Testis (tissue), 3 donors: ENCODE results near the gene PPP1R13B. TPM values are rescaled to one million over a fixed set of nuclear protein-coding genes. Genes with fewer than 3 reads are reported as not detected.
A peak's percentile ranks its signal among the peaks of the same experiment; 100 is the strongest.

Source experiments
- DNase-seq: peaks from one replicate; pipeline ENCODE4 v3.0.0-alpha.2; 2019
- H3K27ac ChIP-seq, 2 donors: fragments of 200-600 bp; sonication (generic); one replicate each; pipeline ENCODE4 v1.5.1; 2019
- H3K27me3 ChIP-seq: fragments of 200-600 bp; sonication (generic); one replicate; pipeline ENCODE4 v1.5.1; 2019
- H3K36me3 ChIP-seq: fragments of 200-600 bp; sonication (generic); one replicate; pipeline ENCODE4 v1.5.1; 2017; ENCODE audit warnings: low read depth; ENCODE audit errors: missing control alignments
- H3K4me1 ChIP-seq: fragments of 200-600 bp; sonication (generic); one replicate; pipeline ENCODE4 v1.5.1; 2019
- H3K4me3 ChIP-seq, 2 donors: fragments of 200-600 bp; sonication (generic); one replicate each; pipeline ENCODE4 v1.5.1; 2017 to 2019
- H3K9me3 ChIP-seq: fragments of 200-600 bp; sonication (generic); one replicate; pipeline ENCODE4 v1.5.1; 2017
- POLR2A ChIP-seq: fragments of 450-650 bp; IDR thresholded peaks from one replicate; pipeline ENCODE4 v1.6.1; 2017; ENCODE audit warnings: antibody characterized with exemption, mild to moderate bottlenecking, moderate library complexity
- WGBS, 2 donors: methylation state at CpG; one replicate each; pipeline ENCODE4 v1.1.5; 2018; 5-methylcytosine and 5-hydroxymethylcytosine counted together
- intact Hi-C: fragments of 100-400 bp; cut with DNase I; formaldehyde crosslinking; loops from one replicate; pipeline ENCODE4 v1.15.1; 2023; ENCODE audit warnings: low total_unique reads
- polyA plus RNA-seq: library from polyadenylated mRNA; stranded (reverse); fragments of 350-450 nt; fragmentation: Illumina TruSeq; extraction: RNeasy Lipid Tissue Mini Kit (QIAGEN cat#74804); gene quantifications from one replicate; pipeline ENCODE4 v1.2.3, GENCODE V29; 2014; ENCODE audit warnings: low read depth, low replicate concordance; ENCODE audit not compliant: insufficient read depth
- total RNA-seq, 2 donors: library from RNA; depleted of rRNA; stranded (reverse); fragments of >200 nt; gene quantifications; one replicate each; pipeline ENCODE4 v1.2.3, GENCODE V29; 2016
- TF ChIP-seq, protein P1 (sequence below), 3 experiments: fragments of 450-650 bp in 2 of 3; fragments of 200-600 bp in 1 of 3; sonication (generic) in 1 of 3; IDR thresholded peaks; one replicate each; pipeline ENCODE4 v1.5.1; 2016 to 2019; ENCODE audit warnings: antibody characterized with exemption in 3 of 3, mild to moderate bottlenecking in 2 of 3, moderate library complexity in 1 of 3

Gene PPP1R13B
- total and polyA plus RNA-seq, 3 donors from 2014 or later: 73.1 to 89.2 (median 82.4) TPM

DNA sequence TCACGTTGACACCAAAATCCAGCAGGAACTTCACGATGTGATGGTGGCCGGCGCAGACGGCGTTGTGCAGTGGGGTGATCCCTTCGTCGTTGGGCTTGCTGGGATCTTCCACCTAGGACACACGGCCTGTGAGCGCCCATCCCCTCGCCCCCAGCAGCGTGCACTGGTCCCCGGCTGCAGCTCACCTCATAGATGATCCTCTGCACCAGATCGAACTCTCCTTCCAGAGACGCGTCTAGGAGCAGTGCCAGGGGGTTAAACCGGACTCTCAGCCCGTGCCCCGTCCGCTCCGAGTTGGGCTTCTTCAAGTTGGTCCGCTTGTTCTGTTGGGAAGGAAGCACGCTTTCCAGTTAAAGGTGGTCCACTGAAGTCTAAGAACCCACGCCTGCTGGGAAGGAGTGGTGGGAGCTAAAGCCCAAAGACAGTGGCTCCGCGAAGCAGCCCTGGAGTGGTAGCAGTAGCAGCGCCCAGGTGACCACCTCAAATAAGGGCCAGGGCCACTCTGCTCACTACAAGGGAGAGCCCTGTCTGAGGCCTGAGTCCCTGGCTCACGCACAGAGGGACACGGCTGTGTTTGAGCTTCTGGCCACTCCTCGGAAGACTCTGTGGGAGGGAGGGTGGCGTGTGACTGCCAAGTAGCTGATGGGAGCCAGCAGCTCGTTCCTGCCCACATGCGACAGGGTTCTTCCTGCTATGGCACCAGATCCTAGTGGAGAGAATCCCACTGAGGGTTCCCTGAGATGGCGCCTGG is 108.5 kb downstream of the PPP1R13B start:
- Histone ChIP-seq H3K9me3 (no peaks in the 10 kb centered on the region), H3K4me3 (no peak overlapping the region), H3K27me3 (no peaks in the 10 kb centered on the region), H3K36me3 (no peaks in the 10 kb centered on the region), H3K27ac (no peak overlapping the region), H3K4me1 (peaks cover 47% of the 10 kb centered on the region)
- TF ChIP-seq, protein P1, sequence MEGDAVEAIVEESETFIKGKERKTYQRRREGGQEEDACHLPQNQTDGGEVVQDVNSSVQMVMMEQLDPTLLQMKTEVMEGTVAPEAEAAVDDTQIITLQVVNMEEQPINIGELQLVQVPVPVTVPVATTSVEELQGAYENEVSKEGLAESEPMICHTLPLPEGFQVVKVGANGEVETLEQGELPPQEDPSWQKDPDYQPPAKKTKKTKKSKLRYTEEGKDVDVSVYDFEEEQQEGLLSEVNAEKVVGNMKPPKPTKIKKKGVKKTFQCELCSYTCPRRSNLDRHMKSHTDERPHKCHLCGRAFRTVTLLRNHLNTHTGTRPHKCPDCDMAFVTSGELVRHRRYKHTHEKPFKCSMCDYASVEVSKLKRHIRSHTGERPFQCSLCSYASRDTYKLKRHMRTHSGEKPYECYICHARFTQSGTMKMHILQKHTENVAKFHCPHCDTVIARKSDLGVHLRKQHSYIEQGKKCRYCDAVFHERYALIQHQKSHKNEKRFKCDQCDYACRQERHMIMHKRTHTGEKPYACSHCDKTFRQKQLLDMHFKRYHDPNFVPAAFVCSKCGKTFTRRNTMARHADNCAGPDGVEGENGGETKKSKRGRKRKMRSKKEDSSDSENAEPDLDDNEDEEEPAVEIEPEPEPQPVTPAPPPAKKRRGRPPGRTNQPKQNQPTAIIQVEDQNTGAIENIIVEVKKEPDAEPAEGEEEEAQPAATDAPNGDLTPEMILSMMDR (IDR thresholded peaks at IDR 0.05): no peak
- no peak for TF ChIP-seq POLR2A
- intact Hi-C loops: no loop called here
- 75 to 86% methylated on average over 19 to 34 of the region's 34 CpGs for WGBS, 2 donors
- DNase-seq: peak; percentile 72

DNA sequence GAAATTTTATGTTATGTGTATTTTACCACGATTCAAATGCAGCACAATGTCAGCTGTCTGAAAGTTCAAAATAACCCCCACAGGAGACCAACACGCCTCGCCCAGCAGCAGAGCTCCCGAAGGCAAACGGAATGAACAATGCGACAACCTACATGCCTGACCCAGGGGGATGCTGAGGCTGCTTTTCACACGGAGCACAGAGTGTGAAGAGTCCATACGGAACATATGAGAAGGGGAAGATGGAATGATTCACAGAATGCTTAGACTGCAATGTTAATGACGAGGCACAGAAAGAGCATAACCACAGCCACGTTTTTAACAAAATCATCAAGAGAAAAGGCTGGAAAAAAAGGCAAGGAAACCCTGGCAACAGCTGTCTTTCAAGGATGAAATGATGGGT is 109.2 kb downstream of the PPP1R13B start:
- no peaks in the 10 kb centered on the region for H3K27me3 ChIP-seq
- DNase-seq: no peak
- H3K9me3 ChIP-seq: no peaks in the 10 kb centered on the region
- intact Hi-C loops: no loop called here
- no peak overlapping the region for H3K4me3 ChIP-seq
- no peaks in the 10 kb centered on the region for H3K36me3 ChIP-seq
- H3K27ac ChIP-seq: no peak overlapping the region
- TF ChIP-seq, protein P1 (IDR thresholded peaks at IDR 0.05): no peak
- TF ChIP-seq POLR2A: no peak
- WGBS, 2 donors: 90 to 92% methylated on average over 10 of the region's 10 CpGs
- H3K4me1 ChIP-seq: peaks cover 47% of the 10 kb centered on the region

DNA sequence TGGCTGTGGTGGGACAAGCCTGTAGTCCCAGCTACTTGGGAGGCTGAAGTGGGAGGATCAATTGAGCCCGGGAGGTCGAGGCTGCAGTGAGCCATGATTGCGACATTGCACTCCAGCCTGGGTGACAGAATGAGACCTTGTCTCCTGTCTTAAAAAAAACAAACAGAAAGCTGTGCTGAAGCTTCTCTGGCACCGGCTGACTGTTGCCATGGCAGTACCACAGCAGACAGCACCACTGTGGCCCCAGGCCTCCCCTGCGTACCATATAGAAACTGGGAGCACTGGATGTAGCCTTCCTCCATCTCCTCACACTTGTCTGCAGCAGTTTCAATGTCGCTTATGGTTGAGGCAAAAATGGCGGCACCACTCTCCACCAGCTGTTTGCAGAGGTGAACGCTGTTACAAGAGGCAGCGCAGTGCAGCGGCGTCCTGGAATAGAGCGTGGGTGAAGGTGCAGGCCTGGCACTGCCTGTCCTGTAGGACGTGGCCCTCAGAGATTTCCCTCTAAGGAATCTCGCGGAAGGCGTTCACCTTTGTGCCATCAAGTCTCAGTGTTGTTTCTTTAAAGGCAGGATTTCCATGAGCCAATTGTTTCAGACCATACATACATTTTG is 109.8 kb downstream of the PPP1R13B start:
- Histone ChIP-seq H3K36me3 (no peaks in the 10 kb centered on the region), H3K9me3 (no peaks in the 10 kb centered on the region), H3K4me3 (no peak overlapping the region), H3K27ac (peak overlapping the region in 1 of 2 donors; percentile 79), H3K27me3 (no peaks in the 10 kb centered on the region), H3K4me1 (peaks cover 47% of the 10 kb centered on the region)
- no peak for DNase-seq
- intact Hi-C loops: no loop called here
- 93 to 94% methylated on average over 16 of the region's 16 CpGs for WGBS, 2 donors
- TF ChIP-seq, protein P1 (IDR thresholded peaks at IDR 0.05): no peak

DNA sequence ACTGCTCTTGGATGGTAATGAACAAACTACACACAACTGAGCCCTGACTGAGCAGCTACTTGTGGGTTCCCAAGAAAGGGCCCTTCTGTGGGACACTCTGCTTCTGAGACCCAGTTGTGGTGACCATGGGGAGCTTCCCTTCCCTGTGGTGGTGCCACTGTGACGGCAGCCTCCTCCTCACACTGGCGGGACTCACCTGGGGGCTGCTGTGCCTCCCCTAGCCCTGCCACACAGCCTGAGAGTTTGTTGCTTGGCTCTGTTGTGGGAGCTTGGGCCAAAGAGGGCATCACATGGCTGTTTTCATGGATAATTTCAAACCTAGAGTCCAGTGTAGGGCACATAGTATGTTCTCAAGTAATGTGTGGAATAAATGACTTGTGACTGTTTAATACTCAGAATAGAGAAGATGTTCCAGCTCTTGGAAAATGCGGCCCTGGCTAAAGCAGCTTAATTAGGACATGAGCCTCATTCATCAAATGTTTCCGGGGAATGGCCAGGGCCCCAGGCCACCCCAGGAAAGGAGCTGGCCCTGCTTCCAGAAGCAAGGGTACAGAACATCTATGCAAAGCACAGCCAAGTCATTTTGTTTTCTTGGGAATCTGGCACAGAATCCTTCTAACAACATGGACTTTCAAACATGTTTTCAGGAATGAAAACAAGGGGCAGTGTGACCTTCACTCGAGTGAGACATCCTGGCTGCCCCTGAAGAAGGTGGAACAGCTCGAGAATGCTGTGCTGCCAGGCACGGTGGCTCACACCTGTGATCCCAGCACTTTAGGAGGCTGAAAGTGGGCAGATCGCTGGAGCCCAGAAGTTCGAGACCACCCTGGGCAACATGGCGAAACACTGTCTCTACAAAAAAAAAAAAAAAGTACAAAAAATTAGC is 110.6 kb downstream of the PPP1R13B start:
- intact Hi-C loops: no loop called here
- peak; percentile 77 for DNase-seq
- Histone ChIP-seq H3K4me1 (peaks cover 46% of the 10 kb centered on the region), H3K27ac (peak overlapping the region; percentile 43 to 79), H3K36me3 (no peaks in the 10 kb centered on the region), H3K4me3 (no peak overlapping the region), H3K9me3 (no peaks in the 10 kb centered on the region), H3K27me3 (no peaks in the 10 kb centered on the region)
- WGBS, 2 donors: 42 to 46% methylated on average over 8 to 10 of the region's 10 CpGs
- TF ChIP-seq, protein P1 (IDR thresholded peaks at IDR 0.05): no peak
- no peak for TF ChIP-seq POLR2A
